SK-N-SH (cell line): ENCODE results near the gene FAM229A. TPM values are rescaled to one million over a fixed set of nuclear protein-coding genes. Genes with fewer than 3 reads are reported as not detected.

Experiments used
- MXI1 ChIP-seq: IDR thresholded peaks from 2 replicates; pipeline ENCODE4 v1.6.1; 2012; ENCODE audit warnings: mild to moderate bottlenecking, low read depth, low read length, improper control_type of control experiment
- polyA plus RNA-seq, 3 experiments: library from polyadenylated mRNA; depleted of rRNA; stranded (reverse); fragments of >200 nt; gene quantifications; 2 replicates each; pipeline ENCODE4 v1.2.3, GENCODE V29; 2012

The FAM229A gene
- polyA plus RNA-seq, 1 of the 3 experiments (the other 2 are of a cell fraction): 8.0 TPM

GRCh38 chr1:32311709-32312393 lies 50.4 kb downstream of the FAM229A start (continued):
- no peak for TF ChIP-seq MXI1

Other genes with a start within 250 kb of the FAM229A start
- 26.4 and 32.7 TPM in 2 replicates for gene TXLNA, start 182.8 kb downstream of the FAM229A start, polyA plus RNA-seq (2012; rRNA removed)
- 18.8 and 26.3 TPM in 2 replicates for gene CCDC28B, start 161.9 kb downstream of the FAM229A start, polyA plus RNA-seq (2012; rRNA removed)
- gene IQCC, start 156.8 kb downstream of the FAM229A start, polyA plus RNA-seq (2012; rRNA removed): 2.4 and 2.9 TPM in 2 replicates
- gene DCDC2B, start 153.4 kb downstream of the FAM229A start, polyA plus RNA-seq (2012; rRNA removed): not detected in 2 replicates
- 31.8 and 31.9 TPM in 2 replicates for gene TMEM234, start 140.1 kb downstream of the FAM229A start, polyA plus RNA-seq (2012; rRNA removed)
- 463 and 479 TPM in 2 replicates for gene EIF3I, start 140.1 kb downstream of the FAM229A start, polyA plus RNA-seq (2012; rRNA removed)
- 1.2 and 1.6 TPM in 2 replicates for gene FAM167B, start 115.3 kb downstream of the FAM229A start, polyA plus RNA-seq (2012; rRNA removed)
- gene LCK, start 111.2 kb downstream of the FAM229A start, polyA plus RNA-seq (2012; rRNA removed): not detected in 2 replicates
- gene HDAC1, start 70.4 kb downstream of the FAM229A start, polyA plus RNA-seq (2012; rRNA removed): 172 and 226 TPM in 2 replicates
- 254 and 275 TPM in 2 replicates for gene MARCKSL1, start 26.3 kb downstream of the FAM229A start, polyA plus RNA-seq (2012; rRNA removed)
- 0.28 and 0.86 TPM in 2 replicates for gene TSSK3, start 54 bp upstream of the FAM229A start, polyA plus RNA-seq (2012; rRNA removed)
- 51.0 and 65.7 TPM in 2 replicates for gene BSDC1, start 32.0 kb upstream of the FAM229A start, polyA plus RNA-seq (2012; rRNA removed)
- gene ZBTB8B, start 102.6 kb upstream of the FAM229A start, polyA plus RNA-seq (2012; rRNA removed): 0.08 and 0.16 TPM in 2 replicates
- gene ZBTB8A, start 176.9 kb upstream of the FAM229A start, polyA plus RNA-seq (2012; rRNA removed): 1.3 and 1.9 TPM in 2 replicates